ENCODE measurements around the gene PPARGC1A.

DNA sequence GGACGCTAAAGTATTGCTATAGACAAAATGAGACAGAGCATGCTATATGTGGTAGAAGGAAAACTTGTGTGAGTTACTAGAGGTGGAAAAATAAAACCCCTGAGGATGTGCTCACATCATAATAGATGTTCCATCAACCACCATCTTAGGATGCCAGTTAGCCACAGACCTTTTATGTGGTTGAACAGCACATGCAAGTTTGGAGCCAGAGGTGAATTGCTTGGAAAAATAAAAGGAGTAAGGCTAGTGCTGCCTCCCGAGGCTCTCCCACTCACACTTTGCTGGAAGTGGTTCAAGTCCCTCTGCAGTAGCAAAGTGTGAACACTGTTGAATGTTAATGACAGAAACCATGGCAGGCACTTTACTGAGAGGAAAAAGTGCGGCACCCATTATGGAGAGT, 39.4 kb upstream of the PPARGC1A start:
- TF ChIP-seq, protein P1, sequence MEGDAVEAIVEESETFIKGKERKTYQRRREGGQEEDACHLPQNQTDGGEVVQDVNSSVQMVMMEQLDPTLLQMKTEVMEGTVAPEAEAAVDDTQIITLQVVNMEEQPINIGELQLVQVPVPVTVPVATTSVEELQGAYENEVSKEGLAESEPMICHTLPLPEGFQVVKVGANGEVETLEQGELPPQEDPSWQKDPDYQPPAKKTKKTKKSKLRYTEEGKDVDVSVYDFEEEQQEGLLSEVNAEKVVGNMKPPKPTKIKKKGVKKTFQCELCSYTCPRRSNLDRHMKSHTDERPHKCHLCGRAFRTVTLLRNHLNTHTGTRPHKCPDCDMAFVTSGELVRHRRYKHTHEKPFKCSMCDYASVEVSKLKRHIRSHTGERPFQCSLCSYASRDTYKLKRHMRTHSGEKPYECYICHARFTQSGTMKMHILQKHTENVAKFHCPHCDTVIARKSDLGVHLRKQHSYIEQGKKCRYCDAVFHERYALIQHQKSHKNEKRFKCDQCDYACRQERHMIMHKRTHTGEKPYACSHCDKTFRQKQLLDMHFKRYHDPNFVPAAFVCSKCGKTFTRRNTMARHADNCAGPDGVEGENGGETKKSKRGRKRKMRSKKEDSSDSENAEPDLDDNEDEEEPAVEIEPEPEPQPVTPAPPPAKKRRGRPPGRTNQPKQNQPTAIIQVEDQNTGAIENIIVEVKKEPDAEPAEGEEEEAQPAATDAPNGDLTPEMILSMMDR (IDR thresholded peaks at IDR 0.05; ENCODE audit: low read depth, low read length, missing input control) = no peak
- TF ChIP-seq JUND (IDR thresholded peaks at IDR 0.05) (no peak), GABPA (IDR thresholded peaks at IDR 0.05 in 1 of 2, conservative IDR thresholded peaks at IDR 0.05 in 1 of 2) (no peak), REST (IDR thresholded peaks at IDR 0.05) (no peak)

Data from liver (tissue), 3 donors.